HG03565 (cell line): ENCODE measurements around the gene SPI1.

Experiments used
- ATAC-seq: cut with Tn5 transposase; IDR thresholded peaks from one replicate; pipeline ENCODE4 v1.9.1; 2021; ENCODE audit warnings: mild to moderate bottlenecking, moderate library complexity; ENCODE audit not compliant: unreplicated experiment

Gene SPI1

GRCh38 chr11:47378010-47378835 lies at the start of gene SPI1:
Gene SPI1 (minus strand): TSS chr11:47378547. CDS start chr11:47378353, 194 bp downstream.
- peak; percentile 72 for ATAC-seq

GRCh38 chr11:47426062-47426956 lies 48.0 kb upstream of the SPI1 start, which contains the start of gene PSMC3:
Gene PSMC3 (minus strand): TSS chr11:47426439. CDS start chr11:47426279, 160 bp downstream.
- ATAC-seq = peak; percentile 82

GRCh38 chr11:47425611-47426010 lies 47.3 kb upstream of the SPI1 start:
- ATAC-seq = no peak

GRCh38 chr11:47418454-47419259 lies 40.3 kb upstream of the SPI1 start:
- no peak for ATAC-seq

- ATAC-seq = no peak
Measured at GRCh38 chr11:47417712-47418111, 39.4 kb upstream of the SPI1 start.

- no peak for ATAC-seq
Measured at GRCh38 chr11:47415949-47416472, 37.7 kb upstream of the SPI1 start.

GRCh38 chr11:47415091-47415854 lies 36.9 kb upstream of the SPI1 start:
- no peak for ATAC-seq

- ATAC-seq = no peak
Measured at GRCh38 chr11:47414685-47415070, 36.3 kb upstream of the SPI1 start.

- ATAC-seq = no peak
Measured at GRCh38 chr11:47413908-47414684, 35.7 kb upstream of the SPI1 start.

- no peak for ATAC-seq
Measured at GRCh38 chr11:47413351-47413750, 35.0 kb upstream of the SPI1 start.

GRCh38 chr11:47411884-47412746 lies 33.8 kb upstream of the SPI1 start:
- no peak for ATAC-seq

GRCh38 chr11:47410370-47411264 lies 32.3 kb upstream of the SPI1 start:
- no peak for ATAC-seq

GRCh38 chr11:47409440-47410369 lies 31.4 kb upstream of the SPI1 start:
- no peak for ATAC-seq

- no peak for ATAC-seq
Measured at GRCh38 chr11:47408598-47409439, 30.5 kb upstream of the SPI1 start.
